Measurements from ENCODE around the gene ADD1.

DNA sequence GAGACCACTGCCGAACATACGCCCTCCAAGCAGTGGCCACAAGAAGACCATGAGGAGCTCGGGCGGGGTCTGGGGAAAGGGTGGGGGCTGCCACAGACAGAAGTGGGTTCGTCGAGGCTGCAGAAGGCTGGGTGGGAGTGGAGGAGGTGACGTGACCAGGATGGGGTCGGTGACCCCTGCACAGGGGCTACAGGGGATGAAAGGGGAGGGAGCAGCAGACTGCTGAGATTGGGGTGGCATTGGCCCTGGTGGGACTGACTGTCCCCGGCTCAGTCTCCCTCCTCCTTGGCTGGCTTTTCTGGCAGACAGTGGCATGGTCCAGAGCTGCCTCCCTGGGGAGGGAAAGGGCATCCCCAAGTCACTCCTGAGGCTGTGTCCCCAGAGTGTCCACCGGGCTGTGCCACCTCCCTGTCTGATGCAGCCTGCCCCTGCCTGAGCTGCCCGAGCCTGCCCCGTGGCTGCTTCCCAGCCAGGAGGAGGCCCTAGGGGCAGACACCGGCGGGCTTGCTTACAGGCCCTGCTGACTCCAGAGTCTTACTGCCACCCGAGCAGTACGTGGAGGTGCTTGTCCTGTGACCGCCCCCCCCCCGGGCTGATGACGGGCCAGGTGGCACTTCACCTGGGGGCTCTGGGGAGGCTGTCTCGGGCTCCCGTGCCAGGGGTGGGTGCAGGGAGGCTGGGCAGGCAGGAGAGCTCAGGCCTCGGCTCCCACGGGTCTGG, 43.5 kb upstream of the ADD1 start:
- TF ChIP-seq EZH2 (IDR thresholded peaks at IDR 0.05; ENCODE audit: low read length, missing control alignments) = no peak
- TF ChIP-seq CTCF (conservative IDR thresholded peaks at IDR 0.05 in 1 of 2, IDR thresholded peaks at IDR 0.05 in 1 of 2; ENCODE audit: low read depth in 1 of 2, low read length in 2 of 2) = no peak

All from fibroblast of lung (primary cell).